Measurements from ENCODE around the gene CYP4A11. TPM values are rescaled to one million over a fixed set of nuclear protein-coding genes. Genes with fewer than 3 reads are reported as not detected.
"Not testable (repeated sequence)": the region's sequence is repeated elsewhere in the genome, so short reads cannot be mapped to it uniquely, and the experiment has no call there.

CYP4A11 gene
- total and polyA plus RNA-seq, 2 experiments from 2014 or later = not detected

DNA sequence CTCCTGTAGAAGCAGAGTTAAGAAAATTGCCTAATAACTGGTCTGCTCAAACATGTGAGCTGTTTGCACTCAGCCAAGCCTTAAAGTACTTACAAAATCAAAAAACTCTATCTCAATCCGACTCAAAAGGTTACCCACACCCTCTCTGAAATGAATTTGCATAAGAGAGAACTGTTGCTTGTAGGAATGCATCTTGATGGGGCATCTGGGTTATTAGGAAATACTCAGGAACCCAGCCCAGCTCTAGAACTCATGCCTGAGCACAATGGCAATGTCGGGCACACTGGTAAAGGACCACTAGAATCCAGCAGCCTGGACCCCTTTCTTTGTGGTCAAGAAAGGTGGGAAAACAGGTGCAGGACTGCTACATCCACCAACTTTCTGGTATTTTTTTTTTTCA, 6.4 kb upstream of the CYP4A11 start:
- peaks cover 23% of the 10 kb centered on the region for H3K4me1 Mint-ChIP-seq
- H3K9me2 ChIP-seq (ENCODE audit: insufficient read depth); H4K20me1 ChIP-seq (replicated peaks; ENCODE audit: insufficient read depth); H3K27me3 Mint-ChIP-seq (ENCODE audit: insufficient read depth, low read depth, poor library complexity); H3K36me3 Mint-ChIP-seq (ENCODE audit: low read depth); H3K79me2 ChIP-seq (replicated peaks; ENCODE audit: insufficient read depth); H3K4me3 ChIP-seq; H3K27me3 ChIP-seq (ENCODE audit: insufficient read depth); DNase-seq (ENCODE audit: low spot score); H3K36me3 ChIP-seq (ENCODE audit: insufficient read depth); H3K27ac Mint-ChIP-seq; H3F3A ChIP-seq (replicated peaks; ENCODE audit: low read depth); H3K9me3 Mint-ChIP-seq; ATAC-seq; H3K27ac ChIP-seq (ENCODE audit: low read depth); H3K4me3 Mint-ChIP-seq: not testable (repeated sequence)
- Histone ChIP-seq H2AFZ (peak overlapping the region; percentile 7; the same call in 1 of the 2 replicates), H3K4me2 (peak overlapping the region; percentile 61), H3K4me1 (ENCODE audit: insufficient read depth) (peaks cover 10% of the 10 kb centered on the region)

DNA sequence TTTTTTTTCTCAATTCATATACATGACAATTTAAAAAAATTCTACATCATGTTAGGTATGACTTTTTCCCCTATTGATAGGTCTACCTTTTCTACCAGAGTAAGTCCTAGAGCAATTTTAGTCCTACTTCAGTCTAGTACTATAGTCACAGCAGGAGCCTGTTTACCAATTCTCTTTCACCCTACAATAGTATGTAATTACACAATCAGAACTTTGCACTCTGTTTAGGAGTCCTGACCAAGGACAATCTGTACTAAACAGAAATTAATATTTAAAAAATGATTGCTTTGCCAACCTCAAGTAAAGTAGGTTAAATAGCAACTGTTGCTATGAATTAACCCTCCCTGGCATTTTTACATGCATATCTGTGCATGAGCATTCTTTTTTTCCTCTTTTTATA, 810 bp upstream of the CYP4A11 start:
- Mint-ChIP-seq H3K36me3 (ENCODE audit: low read depth) (no peaks in the 10 kb centered on the region; the same call in 2 of the 3 replicates), H3K27ac (no peak overlapping the region), H3K9me3 (no peaks in the 10 kb centered on the region; the same call in 2 of the 3 replicates), H3K4me3 (no peak overlapping the region), H3K27me3 (ENCODE audit: insufficient read depth, low read depth, poor library complexity) (no peaks in the 10 kb centered on the region), H3K4me1 (peaks cover 7% of the 10 kb centered on the region; the same call in 2 of the 3 replicates)
- no peaks in the 10 kb centered on the region for H3K79me2 ChIP-seq (replicated peaks; ENCODE audit: insufficient read depth)
- H3F3A ChIP-seq (replicated peaks; ENCODE audit: low read depth) = no peaks in the 10 kb centered on the region
- H3K4me2 ChIP-seq = no peak overlapping the region
- ATAC-seq = no peak
- no peak overlapping the region for H3K4me3 ChIP-seq
- no peak for DNase-seq (ENCODE audit: low spot score)
- H3K27me3 ChIP-seq (ENCODE audit: insufficient read depth) = no peaks in the 10 kb centered on the region
- no peaks in the 10 kb centered on the region; the same call in 1 of the 2 replicates for H3K9me2 ChIP-seq (ENCODE audit: insufficient read depth)
- H3K27ac ChIP-seq (ENCODE audit: low read depth) = no peak overlapping the region
- H2AFZ ChIP-seq = no peak overlapping the region
- peaks cover 6% of the 10 kb centered on the region for H3K4me1 ChIP-seq (ENCODE audit: insufficient read depth)
- H3K36me3 ChIP-seq (ENCODE audit: insufficient read depth) = no peaks in the 10 kb centered on the region
- H4K20me1 ChIP-seq (replicated peaks; ENCODE audit: insufficient read depth) = no peaks in the 10 kb centered on the region
- TF ChIP-seq ZNF114 (CRISPR knock-in tag; IDR thresholded peaks at IDR 0.05) = no peak
- no peak for TF ChIP-seq CREB1 (CRISPR knock-in tag; IDR thresholded peaks at IDR 0.05; ENCODE audit: low read depth)
- TF ChIP-seq, protein P1, sequence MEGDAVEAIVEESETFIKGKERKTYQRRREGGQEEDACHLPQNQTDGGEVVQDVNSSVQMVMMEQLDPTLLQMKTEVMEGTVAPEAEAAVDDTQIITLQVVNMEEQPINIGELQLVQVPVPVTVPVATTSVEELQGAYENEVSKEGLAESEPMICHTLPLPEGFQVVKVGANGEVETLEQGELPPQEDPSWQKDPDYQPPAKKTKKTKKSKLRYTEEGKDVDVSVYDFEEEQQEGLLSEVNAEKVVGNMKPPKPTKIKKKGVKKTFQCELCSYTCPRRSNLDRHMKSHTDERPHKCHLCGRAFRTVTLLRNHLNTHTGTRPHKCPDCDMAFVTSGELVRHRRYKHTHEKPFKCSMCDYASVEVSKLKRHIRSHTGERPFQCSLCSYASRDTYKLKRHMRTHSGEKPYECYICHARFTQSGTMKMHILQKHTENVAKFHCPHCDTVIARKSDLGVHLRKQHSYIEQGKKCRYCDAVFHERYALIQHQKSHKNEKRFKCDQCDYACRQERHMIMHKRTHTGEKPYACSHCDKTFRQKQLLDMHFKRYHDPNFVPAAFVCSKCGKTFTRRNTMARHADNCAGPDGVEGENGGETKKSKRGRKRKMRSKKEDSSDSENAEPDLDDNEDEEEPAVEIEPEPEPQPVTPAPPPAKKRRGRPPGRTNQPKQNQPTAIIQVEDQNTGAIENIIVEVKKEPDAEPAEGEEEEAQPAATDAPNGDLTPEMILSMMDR (conservative IDR thresholded peaks at IDR 0.05; ENCODE audit: low read depth in 2 of 2) = no peak
- TF ChIP-seq, protein P2, sequence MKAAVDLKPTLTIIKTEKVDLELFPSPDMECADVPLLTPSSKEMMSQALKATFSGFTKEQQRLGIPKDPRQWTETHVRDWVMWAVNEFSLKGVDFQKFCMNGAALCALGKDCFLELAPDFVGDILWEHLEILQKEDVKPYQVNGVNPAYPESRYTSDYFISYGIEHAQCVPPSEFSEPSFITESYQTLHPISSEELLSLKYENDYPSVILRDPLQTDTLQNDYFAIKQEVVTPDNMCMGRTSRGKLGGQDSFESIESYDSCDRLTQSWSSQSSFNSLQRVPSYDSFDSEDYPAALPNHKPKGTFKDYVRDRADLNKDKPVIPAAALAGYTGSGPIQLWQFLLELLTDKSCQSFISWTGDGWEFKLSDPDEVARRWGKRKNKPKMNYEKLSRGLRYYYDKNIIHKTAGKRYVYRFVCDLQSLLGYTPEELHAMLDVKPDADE (IDR thresholded peaks at IDR 0.05) = no peak
- no peak for TF ChIP-seq POLR2AphosphoS5 (IDR thresholded peaks at IDR 0.05; ENCODE audit: low read depth)
- no peak for TF ChIP-seq NANOG (IDR thresholded peaks at IDR 0.05; ENCODE audit: borderline replicate concordance)
- TF ChIP-seq EZH2phosphoT487 (IDR thresholded peaks at IDR 0.05; ENCODE audit: unreplicated experiment) = no peak
- no peak for TF ChIP-seq ZNF331 (CRISPR knock-in tag; IDR thresholded peaks at IDR 0.05; ENCODE audit: low read depth)
- TF ChIP-seq, protein P3, sequence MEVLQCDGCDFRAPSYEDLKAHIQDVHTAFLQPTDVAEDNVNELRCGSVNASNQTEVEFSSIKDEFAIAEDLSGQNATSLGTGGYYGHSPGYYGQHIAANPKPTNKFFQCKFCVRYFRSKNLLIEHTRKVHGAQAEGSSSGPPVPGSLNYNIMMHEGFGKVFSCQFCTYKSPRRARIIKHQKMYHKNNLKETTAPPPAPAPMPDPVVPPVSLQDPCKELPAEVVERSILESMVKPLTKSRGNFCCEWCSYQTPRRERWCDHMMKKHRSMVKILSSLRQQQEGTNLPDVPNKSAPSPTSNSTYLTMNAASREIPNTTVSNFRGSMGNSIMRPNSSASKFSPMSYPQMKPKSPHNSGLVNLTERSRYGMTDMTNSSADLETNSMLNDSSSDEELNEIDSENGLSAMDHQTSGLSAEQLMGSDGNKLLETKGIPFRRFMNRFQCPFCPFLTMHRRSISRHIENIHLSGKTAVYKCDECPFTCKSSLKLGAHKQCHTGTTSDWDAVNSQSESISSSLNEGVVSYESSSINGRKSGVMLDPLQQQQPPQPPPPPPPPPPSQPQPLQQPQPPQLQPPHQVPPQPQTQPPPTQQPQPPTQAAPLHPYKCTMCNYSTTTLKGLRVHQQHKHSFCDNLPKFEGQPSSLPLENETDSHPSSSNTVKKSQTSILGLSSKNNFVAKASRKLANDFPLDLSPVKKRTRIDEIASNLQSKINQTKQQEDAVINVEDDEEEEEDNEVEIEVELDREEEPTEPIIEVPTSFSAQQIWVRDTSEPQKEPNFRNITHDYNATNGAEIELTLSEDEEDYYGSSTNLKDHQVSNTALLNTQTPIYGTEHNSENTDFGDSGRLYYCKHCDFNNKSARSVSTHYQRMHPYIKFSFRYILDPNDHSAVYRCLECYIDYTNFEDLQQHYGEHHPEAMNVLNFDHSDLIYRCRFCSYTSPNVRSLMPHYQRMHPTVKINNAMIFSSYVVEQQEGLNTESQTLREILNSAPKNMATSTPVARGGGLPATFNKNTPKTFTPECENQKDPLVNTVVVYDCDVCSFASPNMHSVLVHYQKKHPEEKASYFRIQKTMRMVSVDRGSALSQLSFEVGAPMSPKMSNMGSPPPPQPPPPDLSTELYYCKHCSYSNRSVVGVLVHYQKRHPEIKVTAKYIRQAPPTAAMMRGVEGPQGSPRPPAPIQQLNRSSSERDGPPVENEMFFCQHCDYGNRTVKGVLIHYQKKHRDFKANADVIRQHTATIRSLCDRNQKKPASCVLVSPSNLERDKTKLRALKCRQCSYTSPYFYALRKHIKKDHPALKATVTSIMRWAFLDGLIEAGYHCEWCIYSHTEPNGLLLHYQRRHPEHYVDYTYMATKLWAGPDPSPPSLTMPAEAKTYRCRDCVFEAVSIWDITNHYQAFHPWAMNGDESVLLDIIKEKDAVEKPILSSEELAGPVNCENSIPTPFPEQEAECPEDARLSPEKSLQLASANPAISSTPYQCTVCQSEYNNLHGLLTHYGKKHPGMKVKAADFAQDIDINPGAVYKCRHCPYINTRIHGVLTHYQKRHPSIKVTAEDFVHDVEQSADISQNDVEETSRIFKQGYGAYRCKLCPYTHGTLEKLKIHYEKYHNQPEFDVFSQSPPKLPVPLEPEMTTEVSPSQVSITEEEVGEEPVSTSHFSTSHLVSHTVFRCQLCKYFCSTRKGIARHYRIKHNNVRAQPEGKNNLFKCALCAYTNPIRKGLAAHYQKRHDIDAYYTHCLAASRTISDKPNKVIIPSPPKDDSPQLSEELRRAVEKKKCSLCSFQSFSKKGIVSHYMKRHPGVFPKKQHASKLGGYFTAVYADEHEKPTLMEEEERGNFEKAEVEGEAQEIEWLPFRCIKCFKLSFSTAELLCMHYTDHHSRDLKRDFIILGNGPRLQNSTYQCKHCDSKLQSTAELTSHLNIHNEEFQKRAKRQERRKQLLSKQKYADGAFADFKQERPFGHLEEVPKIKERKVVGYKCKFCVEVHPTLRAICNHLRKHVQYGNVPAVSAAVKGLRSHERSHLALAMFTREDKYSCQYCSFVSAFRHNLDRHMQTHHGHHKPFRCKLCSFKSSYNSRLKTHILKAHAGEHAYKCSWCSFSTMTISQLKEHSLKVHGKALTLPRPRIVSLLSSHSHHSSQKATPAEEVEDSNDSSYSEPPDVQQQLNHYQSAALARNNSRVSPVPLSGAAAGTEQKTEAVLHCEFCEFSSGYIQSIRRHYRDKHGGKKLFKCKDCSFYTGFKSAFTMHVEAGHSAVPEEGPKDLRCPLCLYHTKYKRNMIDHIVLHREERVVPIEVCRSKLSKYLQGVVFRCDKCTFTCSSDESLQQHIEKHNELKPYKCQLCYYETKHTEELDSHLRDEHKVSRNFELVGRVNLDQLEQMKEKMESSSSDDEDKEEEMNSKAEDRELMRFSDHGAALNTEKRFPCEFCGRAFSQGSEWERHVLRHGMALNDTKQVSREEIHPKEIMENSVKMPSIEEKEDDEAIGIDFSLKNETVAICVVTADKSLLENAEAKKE (CRISPR knock-in tag; IDR thresholded peaks at IDR 0.05) = no peak
- no peak for TF ChIP-seq STAT1 (IDR thresholded peaks at IDR 0.05; ENCODE audit: unreplicated experiment)

All from GM23338 (cell line).